GM19467 (cell line): ENCODE data around the gene FOXM1.
A peak's percentile ranks its signal among the peaks of the same experiment; 100 is the strongest.

Experiments
- ATAC-seq: cut with Tn5 transposase; IDR thresholded peaks from one replicate; pipeline ENCODE4 v1.9.1; 2021; ENCODE audit warnings: mild to moderate bottlenecking, moderate library complexity; ENCODE audit not compliant: unreplicated experiment

The FOXM1 gene, protein sequence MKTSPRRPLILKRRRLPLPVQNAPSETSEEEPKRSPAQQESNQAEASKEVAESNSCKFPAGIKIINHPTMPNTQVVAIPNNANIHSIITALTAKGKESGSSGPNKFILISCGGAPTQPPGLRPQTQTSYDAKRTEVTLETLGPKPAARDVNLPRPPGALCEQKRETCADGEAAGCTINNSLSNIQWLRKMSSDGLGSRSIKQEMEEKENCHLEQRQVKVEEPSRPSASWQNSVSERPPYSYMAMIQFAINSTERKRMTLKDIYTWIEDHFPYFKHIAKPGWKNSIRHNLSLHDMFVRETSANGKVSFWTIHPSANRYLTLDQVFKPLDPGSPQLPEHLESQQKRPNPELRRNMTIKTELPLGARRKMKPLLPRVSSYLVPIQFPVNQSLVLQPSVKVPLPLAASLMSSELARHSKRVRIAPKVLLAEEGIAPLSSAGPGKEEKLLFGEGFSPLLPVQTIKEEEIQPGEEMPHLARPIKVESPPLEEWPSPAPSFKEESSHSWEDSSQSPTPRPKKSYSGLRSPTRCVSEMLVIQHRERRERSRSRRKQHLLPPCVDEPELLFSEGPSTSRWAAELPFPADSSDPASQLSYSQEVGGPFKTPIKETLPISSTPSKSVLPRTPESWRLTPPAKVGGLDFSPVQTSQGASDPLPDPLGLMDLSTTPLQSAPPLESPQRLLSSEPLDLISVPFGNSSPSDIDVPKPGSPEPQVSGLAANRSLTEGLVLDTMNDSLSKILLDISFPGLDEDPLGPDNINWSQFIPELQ

GRCh38 chr12:2877047-2877952 is at the start of gene FOXM1, which contains the start of gene RHNO1:
Gene FOXM1 (minus strand): TSS chr12:2877174. CDS start chr12:2874478, 2,696 bp downstream.
Gene RHNO1 (plus strand): TSS chr12:2877223. CDS start chr12:2885367, 8,144 bp downstream.
- peak; percentile 60 for ATAC-seq

DNA sequence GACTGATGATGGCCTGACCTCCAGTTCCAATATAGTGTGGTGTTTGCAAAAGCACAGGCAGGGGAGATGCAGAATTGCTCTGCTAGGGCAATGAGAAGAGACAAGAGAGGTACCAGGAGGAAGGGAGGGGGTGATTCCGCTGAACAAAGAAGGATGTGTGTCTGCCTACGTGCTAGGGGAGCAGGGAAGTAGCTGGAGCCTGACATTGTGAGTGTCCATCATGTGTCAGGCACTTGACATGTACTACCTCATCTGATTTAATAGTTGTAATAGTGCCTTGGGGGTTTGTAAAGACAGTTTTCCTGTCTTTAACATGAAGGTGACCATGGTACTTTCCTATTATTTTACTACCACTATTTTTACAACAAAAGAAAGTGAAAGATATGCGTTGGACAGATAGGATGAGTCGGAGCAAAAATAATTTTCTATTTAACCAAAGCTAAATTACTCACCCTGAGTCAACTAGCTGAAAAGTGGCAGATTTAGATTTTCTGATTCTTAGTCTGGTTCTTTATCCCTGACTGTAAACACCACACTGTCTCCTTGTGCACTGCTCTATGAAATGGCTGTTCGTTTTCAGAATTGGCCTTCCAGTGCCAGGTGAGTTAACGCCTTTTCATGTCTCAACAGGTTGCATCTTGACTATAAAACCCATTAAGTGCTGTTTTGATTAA is 48.5 kb upstream of the FOXM1 start:
- ATAC-seq, result no peak

DNA sequence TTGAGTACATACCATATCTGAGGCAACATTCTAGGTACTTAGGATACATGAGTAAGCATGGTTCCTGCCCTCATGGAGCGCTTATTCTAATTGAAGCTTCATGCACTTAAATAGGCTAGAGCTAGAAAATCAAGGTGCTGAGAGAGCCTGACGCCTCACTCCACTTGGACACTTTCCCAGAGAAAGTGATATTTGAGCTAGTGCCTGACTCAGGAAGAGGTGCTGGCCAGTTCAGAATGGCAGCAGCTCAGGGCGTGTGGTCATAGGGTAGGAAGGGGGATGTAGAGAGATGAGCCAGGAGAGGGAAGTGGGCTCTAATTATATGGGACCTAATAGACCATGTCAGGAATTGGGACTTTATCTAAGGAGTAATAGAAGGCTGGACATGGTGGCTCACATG is 47.0 kb upstream of the FOXM1 start:
- ATAC-seq, result no peak

- no peak for ATAC-seq
Measured at GRCh38 chr12:2923057-2923456, 46.1 kb upstream of the FOXM1 start.

GRCh38 chr12:2922329-2922728 is 45.4 kb upstream of the FOXM1 start:
- ATAC-seq, result no peak

GRCh38 chr12:2919249-2919648 is 42.3 kb upstream of the FOXM1 start:
- ATAC-seq, result no peak

GRCh38 chr12:2912216-2912575 is 35.2 kb upstream of the FOXM1 start:
- ATAC-seq, result no peak

- no peak for ATAC-seq
Measured at GRCh38 chr12:2904260-2904659, 27.3 kb upstream of the FOXM1 start.

- ATAC-seq, result no peak
Measured at GRCh38 chr12:2902272-2902880, 25.4 kb upstream of the FOXM1 start.

- no peak for ATAC-seq
Measured at GRCh38 chr12:2900642-2901041, 23.7 kb upstream of the FOXM1 start.

- ATAC-seq, result no peak
Measured at GRCh38 chr12:2897418-2897817, 20.4 kb upstream of the FOXM1 start.

DNA sequence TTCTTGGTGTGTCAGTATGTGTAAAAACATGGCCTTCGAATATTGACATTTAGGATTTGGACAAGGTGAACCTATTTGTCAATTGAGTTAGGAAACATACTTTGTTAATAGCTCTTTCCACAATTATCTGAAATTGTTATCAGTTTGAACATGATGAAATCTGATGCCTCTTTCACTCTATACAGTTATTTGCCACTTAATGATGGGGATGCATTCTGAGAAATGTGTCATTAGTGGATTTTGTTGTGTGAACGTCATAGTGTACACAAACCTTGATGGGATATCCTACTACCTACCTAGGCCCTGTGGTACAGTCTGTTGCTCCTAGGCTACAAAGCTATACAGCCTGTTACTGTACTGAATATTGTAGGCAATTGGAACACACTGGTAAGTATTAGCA is 18.5 kb upstream of the FOXM1 start:
- no peak for ATAC-seq

GRCh38 chr12:2895051-2895451 is 18.1 kb upstream of the FOXM1 start:
- no peak for ATAC-seq

- no peak for ATAC-seq
Measured at GRCh38 chr12:2893007-2893406, 16.0 kb upstream of the FOXM1 start.

GRCh38 chr12:2892246-2892645 is 15.3 kb upstream of the FOXM1 start:
- no peak for ATAC-seq

- no peak for ATAC-seq
Measured at GRCh38 chr12:2891240-2892053, 14.5 kb upstream of the FOXM1 start.

DNA sequence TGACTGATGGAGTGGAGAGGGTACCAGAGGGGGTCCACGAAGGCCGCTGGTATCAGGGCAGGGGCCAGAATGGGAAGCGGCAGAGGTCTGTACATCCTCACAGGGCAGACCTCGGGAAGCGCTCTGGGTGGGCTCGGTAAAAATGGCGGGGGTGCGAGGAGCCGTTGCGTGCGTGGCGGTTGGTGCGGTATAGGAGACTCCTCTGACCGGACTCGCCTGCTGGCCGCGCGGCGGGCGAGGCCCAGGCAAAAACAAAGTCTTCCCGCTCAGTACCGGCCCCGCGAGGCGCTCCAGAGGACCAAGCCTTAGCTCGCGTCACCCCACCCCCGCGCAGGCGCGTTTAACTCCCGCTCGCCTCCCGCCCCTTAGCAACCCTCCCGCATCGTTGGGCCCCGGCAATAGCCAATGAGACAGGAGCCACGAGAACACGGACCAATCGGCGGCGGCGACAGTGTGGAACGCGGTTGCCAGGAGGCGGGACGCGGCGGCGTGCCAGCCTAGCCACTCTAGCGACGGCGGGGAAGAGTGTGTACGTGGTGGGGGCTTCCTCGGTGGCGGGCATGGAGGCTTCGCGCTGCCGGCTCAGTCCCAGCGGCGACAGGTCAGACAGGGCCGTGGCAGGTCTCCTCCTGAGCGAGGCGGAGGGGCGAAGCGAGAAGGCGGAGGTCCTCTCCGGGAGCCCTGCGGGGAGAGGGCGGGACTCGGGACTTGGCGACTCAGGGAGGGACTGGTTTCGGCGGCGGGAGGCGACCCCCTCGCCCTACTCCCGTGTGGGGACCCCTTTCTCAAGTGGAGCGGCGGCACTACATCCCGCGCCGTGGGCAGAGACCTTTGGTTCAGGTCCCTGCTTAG is 13.6 kb upstream of the FOXM1 start, which contains the start of gene TULP3:
Gene TULP3 (plus strand): TSS at position 504 of the 852 bp plus-strand sequence. CDS start 57 bp downstream, at position 561.
- ATAC-seq, result peak; percentile 97

- ATAC-seq, result no peak
Measured at GRCh38 chr12:2890001-2890387, 13.0 kb upstream of the FOXM1 start.
